AG04449 (cell line): ENCODE results near the gene SHISAL2B.

Experiments
- CTCF ChIA-PET: fragments of 350-600 bp; formaldehyde crosslinking; extraction: SDS; loops from one replicate; lab custom pipeline; 2021; ENCODE audit warnings: antibody characterized with exemption; lab: Yijun Ruan, JAX
- POLR2A ChIA-PET: fragments of 400-600, 350-600 bp; formaldehyde crosslinking; extraction: SDS; loops from one replicate; lab custom pipeline; 2020; ENCODE audit warnings: antibody characterized with exemption, inconsistent platforms; lab: Yijun Ruan, JAX
- DNase-seq: peaks from one replicate; pipeline ENCODE4 v3.0.0-alpha.2; 2010; ENCODE audit warnings: low read depth, low spot score
- H3K4me3 ChIP-seq: 2 replicates; pipeline ENCODE4 v1.5.1; 2011; ENCODE audit warnings: low read depth, mild to moderate bottlenecking, control low read depth, low read length
- CTCF ChIP-seq: IDR thresholded peaks from one replicate; pipeline ENCODE4 v1.5.1; 2011; ENCODE audit warnings: mild to moderate bottlenecking, moderate library complexity, low read length, control low read depth, inconsistent platforms; ENCODE audit not compliant: insufficient read depth; ENCODE audit errors: missing control alignments

Gene SHISAL2B

GRCh38 chr5:64671678-64672077 is 18.6 kb upstream of the SHISAL2B start:
- ChIA-PET CTCF (no interaction called here), POLR2A (no interaction called here)
- no peak for TF ChIP-seq CTCF

GRCh38 chr5:64678374-64678773 is 11.9 kb upstream of the SHISAL2B start:
- CTCF ChIA-PET, result interaction anchor here (0.6 to 1.4 kb wide), 2 partner anchors 14 to 43 kb away, joined by 3 to 4 read pairs; no protein-coding TSS in a partner anchor
- DNase-seq, result no peak
- POLR2A ChIA-PET, result no interaction called here
- no peak for TF ChIP-seq CTCF
- H3K4me3 ChIP-seq, result no peak overlapping the region

More at GRCh38 chr5:64671678-64672077, 18.6 kb upstream of the SHISAL2B start:
- no peak overlapping the region for H3K4me3 ChIP-seq
- DNase-seq, result no peak

DNA sequence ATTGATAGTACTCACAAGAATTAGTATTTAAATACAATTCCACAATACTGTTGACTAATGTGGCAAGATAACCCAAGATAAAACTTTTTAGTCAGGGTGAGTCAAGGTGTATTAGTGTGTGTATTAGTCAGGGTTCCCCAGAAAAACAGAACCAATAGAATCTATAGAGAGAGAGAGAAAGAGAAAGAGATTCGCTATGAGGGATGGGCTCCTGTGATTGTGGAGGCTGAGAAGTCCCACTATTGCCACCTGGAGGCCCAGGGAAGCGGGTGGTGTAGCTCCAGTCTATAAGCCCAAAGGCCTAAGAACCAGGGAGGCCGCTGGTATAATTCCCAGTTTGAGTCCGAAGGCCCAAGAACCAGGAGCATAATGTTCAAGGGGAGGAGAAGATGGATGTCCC is 10.0 kb upstream of the SHISAL2B start:
- no peak for TF ChIP-seq CTCF
- DNase-seq, result no peak
- POLR2A ChIA-PET, result no interaction called here

DNA sequence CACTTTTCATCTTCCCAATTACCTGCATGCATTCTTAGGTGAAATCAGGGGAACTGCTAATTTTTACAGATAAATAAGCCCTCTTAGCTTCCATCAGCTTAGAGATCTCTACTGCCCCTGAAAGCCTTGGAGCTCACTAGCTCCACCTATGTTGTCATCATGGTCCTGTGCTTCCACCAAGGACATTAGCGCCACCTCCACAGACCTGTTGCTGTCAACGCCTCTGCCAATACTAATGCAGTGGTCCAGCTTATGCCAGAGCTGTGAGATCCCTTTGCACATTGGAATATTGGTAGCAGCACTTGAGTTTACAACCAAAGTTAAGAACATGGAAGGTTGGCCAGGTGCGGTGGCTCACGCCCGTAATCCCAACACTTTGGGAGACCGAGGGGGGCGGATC is 7.7 kb upstream of the SHISAL2B start:
- CTCF ChIA-PET, result interaction anchor here (1.4 kb wide), 1 partner anchor 48 kb away, joined by 3 read pairs; no protein-coding TSS in a partner anchor
- no peak for TF ChIP-seq CTCF

More for the DNA sequence above, 10.0 kb upstream of the SHISAL2B start:
- CTCF ChIA-PET, result interaction anchor here (0.8 to 1.7 kb wide), 3 partner anchors 28 to 47 kb away, joined by 3 to 4 read pairs (median 3); no protein-coding TSS in a partner anchor
- no peak overlapping the region for H3K4me3 ChIP-seq

DNA sequence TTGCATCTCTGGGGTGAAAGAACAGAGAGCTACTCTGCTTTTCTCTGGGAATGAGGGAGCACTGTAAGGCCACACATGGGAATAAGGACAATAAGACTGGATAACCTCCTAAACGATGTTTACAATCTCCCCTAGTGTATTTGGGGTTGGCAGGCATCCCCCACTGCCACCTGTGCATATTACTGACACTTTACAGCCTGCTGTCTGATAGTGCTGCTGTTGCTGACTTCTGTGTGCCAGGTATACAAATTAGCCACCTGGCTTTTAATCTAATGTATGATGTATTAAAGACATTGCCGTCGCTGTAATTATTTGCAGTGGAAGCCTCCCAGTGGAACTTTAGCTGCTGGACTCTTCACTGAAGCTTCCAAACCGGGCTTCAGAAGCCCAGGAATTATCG is 4.4 kb upstream of the SHISAL2B start:
- ChIA-PET POLR2A (no interaction called here), CTCF (no interaction called here)
- no peak for TF ChIP-seq CTCF
- H3K4me3 ChIP-seq, result no peak overlapping the region
- DNase-seq, result no peak

More for the DNA sequence above, 7.7 kb upstream of the SHISAL2B start:
- POLR2A ChIA-PET, result no interaction called here
- no peak for DNase-seq
- no peak overlapping the region for H3K4me3 ChIP-seq

DNA sequence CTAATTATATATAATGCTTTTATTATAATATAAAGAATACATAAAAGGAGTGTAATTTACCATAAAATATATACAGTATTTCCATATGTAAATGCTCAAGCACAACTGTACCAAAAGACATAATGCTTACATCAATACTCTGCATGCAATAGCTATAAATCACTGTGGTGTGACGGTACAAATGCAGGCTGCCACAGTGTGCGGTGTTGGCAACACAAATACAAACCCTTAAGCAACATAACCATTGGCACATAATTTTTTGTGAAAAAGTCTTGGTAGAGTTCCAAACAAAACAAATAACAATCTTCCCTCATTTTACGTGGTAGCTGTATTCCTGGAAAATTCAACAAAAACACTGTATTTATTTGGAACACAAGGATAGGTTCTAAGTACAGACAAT is 1.9 kb upstream of the SHISAL2B start:
- DNase-seq, result no peak
- H3K4me3 ChIP-seq, result no peak overlapping the region
- POLR2A ChIA-PET, result no interaction called here
- CTCF ChIA-PET, result no interaction called here
- no peak for TF ChIP-seq CTCF
